Embryonic facial prominence (tissue), 1 donor: ENCODE results near the gene KCNIP4.

Source experiments
- DNase-seq: peaks from one replicate; pipeline ENCODE4 v3.0.0-alpha.2; 2016; ENCODE audit errors: extremely low spot score

KCNIP4 gene

DNA sequence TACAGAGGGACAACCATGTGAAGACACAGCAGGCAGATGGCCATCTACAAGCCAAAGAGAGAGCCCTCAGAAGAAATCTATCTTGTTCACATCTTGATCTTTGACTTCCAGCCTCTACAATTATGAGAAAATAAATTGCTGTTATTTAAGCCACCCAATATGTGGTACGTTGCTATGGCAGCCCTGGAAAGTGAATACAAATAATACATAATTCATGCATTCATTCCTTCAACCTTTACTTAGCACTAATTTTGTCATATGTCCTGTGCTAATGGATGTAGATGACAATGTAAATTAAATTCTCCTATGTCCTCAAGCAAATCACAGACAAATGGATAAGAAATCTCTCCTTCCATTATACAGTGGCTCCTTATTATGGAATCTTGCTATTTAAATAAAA is 886.7 kb downstream of the KCNIP4 start:
- DNase-seq, result no peak

DNA sequence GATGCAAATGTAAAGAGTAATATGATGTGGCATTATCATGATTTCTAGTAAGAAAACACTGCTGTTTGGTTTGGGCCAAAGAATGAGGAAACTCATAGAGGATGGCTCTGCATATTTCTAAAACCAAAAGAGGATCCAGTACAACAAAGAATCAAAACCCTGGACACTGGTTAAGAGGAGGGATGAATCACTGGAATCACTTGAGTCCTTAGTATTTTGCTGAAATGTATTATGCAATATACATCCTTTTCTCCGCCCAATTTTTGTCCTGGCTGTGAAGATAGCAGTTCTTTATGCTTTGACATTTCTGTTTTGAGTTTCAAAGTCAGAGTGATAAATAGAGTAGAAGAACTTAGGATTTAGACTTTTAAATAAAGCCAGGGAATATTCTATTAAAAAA is 902.4 kb downstream of the KCNIP4 start:
- no peak for DNase-seq

DNA sequence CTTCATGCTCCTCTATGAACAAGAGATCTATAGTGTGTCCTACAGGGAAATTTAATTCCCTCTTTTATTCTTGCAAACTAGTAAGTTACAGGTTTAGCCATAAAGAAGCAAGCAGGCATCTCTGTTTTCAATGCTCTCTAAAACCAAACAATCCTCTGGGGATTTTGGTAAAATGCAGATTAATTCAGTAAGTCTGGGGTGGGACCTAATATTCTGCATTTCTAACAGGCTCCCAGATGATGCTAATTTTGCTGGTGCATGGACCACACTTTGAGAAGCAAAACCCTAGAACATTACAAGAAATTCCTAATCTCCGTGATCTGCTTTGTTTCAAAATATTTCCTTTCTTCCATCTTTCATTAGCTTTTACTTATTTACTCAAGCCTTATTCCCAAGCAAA is 903.5 kb downstream of the KCNIP4 start:
- DNase-seq, result no peak

DNA sequence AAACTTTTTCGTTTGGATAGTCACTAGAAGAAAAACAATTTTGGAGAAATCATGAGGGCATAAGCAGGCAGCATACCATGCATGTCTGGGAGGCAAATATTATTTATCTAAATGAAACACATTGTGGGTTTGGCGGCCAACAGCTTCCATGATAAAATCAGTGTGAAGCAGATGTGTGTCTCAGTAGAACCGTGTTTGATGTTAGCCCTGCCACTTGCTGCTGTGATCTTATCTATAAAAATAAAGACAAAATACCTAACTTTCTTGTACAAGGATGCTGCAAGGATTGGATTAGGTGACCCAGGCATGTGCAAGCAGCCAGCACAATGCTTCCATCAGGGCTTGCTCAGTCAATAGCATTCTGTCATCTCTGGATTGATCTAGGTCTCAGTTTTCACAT is 906.9 kb downstream of the KCNIP4 start:
- DNase-seq, result no peak

DNA sequence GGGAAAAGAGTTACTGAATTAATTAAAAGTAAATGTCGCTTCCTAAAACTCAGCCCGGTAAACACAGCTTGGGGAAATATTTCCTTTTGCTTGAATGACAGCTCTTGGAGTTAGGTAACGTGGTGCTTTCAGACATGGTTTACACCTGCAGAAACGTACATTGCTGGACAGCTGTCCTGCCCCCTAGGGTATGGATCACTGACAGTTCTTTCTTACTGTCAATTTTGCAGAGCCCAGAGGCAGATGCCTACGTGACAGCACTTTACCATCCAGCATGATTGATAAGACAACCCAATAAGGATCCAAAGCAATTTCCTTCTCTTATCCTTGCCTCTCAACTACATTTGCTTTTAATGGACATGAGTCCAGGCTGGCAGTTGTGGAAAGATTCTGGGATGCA is 913.8 kb downstream of the KCNIP4 start:
- DNase-seq, result no peak

DNA sequence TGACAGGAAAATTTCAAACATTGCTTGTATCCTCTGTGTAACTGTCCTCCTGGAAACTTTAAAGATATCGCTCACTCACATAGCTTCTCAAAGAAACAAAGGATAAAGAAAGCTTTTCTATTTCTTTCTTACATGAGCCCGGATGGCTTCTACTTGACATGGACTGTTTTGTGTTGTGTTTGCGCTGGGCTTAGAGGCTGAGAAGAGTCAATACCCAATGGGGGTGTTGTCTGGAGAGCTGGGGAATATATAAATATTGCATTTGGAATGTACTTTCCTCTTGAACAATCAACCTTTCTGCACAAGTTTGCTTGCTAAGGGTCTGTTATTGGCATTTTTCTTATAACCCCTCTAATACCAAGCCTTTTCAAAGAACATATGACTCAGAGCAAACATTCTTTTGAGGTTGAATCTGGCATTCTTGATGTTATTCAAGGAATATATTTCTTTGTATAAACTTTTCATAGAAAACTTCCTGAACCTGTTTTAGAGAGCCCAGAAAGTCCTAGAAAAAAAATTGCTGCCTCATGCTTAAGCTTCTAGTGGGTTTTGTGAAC is 916.4 kb downstream of the KCNIP4 start:
- no peak for DNase-seq

DNA sequence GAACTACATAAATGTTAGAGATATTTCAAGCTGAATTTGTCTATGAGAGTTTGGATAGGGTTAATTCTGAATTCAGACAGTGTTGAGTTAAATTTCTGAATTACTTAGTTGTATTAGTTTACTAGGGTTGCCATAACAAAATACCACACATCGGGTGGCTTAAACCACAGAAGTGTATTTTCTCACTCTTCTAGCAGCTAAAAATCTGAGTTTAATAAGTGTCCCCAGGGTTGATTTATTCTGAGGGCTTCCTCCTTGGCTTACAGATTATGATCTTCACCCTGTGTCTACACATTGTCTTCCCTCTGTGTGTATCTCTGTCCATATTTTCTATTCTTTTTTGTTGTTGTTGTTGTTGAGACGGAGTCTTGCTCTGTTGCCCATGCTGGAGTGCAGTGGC is 929.8 kb downstream of the KCNIP4 start:
- no peak for DNase-seq

DNA sequence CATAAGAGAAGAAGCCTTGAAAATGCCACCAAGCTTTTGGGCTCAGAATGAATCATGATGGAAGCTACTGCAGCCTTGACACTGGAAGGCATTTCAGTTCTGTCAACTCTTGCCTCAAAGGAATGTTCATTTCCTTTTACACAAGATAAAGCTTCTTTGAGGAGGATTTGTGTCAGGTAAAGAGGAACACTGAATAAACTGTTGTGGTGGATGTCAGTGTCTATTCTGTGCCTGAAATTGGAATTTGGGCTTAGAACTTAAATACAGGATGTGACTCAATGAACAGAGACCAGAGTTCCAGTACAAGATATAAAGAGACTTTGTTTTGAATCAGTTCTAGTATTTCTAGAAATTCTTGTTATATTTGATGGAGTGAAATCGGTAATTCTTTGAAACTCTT is 935.1 kb downstream of the KCNIP4 start:
- DNase-seq, result no peak

DNA sequence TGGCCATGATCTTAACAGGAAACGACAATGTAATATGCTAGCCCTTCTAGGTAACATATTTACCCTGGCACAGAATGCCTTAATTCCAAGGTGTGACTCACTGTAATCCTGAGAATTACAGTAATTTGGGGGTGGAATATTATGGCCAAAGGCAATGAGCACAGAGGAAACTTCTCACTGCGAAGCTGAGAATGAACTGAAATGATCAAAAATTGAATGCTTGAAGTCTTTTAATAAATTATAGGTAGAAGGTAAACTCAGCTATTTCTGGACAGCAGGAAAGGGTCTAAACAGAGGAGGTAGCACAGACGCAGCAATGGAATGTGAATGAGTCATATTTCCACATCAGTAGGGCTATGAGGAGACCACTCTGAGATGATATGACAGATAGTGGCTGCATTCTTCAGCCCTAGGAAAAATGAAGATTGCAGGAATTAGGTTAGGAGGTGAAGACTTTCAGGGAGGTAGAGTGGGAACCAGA is 935.7 kb downstream of the KCNIP4 start:
- DNase-seq, result no peak

DNA sequence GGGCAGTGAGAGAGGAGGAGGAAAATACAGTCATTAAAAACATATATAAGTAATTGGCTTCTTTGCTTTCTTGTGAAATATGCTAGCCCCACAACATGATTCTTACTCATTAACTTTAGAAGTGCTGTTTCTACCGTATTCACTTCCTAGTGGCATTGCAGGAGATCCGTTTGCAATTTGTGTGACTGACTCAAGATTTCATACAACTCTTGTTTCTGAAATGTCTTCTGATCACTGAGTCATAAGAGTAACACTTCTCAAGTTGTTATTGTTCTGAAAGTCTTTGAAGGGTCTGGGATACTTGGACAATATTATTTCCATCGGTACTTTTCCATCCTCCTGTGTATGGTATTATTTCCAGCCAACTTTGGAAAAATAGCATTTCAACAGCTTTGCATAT is 937.5 kb downstream of the KCNIP4 start:
- no peak for DNase-seq

DNA sequence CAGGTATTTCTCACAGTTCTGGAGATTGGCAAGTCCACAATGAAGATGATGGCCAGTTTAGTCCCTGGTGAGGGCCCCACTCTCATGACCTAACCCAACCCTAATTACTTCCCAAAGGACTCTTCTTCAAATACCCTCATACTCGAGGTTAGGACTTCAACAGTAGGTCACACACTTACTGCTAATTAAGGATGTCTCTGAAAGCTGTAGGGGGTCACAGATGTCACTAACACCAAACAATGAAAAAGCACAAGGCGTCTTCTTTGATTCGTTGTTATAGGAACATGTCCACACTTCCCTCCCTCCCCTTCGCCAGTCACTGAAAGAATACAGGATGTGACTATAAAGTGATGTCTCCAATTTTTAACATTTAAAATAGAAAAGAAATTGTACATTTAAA is 938.6 kb downstream of the KCNIP4 start:
- DNase-seq, result no peak

DNA sequence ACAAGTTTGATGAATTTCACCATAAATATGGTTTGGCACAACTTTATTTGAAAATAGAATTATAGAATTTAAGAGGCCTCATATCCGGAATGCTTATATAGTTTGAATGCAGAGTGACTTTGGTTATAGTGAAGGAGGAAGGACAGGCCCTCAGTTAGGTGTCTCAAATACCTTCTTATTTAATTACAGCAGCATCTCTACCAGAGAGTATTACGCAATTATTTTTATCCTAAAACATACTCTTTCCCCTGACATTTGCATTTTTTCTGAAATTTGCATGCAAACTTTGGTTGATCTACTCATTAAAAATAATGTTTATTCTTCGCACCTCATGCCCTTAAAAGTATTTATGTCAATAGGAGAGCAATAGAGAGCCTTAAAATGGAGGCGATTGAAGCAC is 942.9 kb downstream of the KCNIP4 start:
- DNase-seq, result no peak

DNA sequence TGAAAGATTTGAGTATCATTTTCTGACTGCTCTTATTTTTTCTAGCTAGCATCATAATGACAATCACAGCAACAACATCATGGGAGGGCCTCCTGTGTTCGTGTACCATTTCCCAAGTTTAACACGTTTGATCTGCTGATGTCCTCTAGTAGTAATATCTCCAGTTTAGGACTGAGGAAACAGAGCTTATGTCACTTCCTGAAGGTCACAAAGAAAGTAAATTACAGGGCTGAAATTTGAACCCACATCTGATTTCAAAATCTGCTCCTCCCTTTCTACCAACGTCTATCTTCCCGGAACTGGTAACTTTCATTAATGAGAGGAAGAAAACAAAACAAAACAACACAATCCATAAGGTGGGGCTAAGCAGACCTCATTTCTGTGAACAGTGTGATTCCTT is 945.6 kb downstream of the KCNIP4 start:
- no peak for DNase-seq

DNA sequence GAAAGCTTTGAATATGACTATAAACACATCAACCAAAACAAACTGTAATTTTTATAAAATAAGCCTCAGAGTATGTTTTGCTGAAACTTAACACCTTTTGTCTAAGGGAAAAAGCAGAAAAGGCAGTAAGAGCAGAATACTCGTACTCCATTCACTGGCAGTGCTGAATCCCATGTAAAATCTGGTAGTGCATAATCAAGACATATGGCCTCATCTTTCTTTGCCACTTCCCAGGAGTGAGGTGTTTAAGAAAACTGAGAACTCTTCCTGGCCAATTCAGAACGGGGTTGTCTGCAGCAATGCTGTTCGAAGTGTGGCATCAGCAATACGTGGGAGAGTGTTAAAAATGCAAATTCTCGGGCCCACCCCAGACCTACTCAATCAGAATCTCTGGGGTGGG is 946.3 kb downstream of the KCNIP4 start:
- no peak for DNase-seq

DNA sequence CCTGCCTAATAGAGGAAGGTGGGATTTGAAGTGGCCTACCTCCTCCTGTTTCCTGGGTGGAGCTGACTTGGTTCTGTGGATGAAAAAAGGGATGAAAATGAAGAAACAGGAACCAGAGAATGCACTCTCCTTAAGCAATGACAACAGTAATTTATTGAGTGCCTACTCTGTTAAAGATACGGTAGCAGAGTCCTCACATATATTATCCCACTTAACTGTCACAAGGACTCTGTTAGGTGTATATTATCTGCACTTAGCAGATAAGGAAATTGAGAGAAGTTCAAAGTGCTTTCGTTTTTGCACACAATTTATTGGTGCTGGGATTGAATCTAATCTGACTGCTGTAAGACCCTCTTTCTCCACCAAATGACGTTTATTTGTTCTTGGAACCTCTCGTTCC is 947.1 kb downstream of the KCNIP4 start:
- no peak for DNase-seq

DNA sequence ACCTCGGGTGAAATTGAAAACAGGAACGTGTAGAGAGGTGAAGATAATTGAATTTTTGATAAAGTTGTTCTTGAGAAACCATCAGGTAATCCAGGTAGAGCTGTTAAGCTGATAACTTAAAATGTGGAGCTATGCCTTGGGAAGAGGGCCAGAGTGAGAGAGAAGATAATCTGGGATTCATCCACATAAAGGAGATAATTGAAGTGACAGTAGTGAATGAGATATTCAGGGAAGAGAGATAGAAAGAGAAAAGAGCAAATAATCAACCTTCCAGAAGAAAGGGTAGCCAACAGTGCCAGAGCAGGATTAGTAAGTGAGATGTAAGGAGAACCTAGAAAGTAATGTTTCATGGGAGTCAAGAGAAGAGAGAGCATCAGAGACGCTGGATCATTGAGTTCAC is 950.7 kb downstream of the KCNIP4 start:
- DNase-seq, result no peak

DNA sequence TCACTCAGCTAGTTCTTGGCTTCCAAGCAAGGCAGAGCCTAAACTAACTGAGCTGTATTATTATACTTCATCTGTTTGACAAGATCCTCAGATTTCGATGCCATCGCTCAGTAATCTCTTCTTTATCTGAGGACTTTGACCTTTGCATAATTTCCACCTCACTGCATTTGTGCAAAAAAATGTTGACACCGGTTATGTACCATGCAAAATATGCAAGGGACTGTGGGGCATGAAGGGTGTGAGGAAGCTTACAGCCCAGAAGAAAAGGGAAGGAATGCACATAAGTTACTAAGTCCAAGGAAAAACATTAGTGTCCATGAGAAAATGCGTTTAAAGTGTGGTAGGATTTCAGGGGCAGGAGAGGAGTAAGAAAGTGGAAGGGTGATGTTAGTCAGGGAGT is 953.0 kb downstream of the KCNIP4 start:
- DNase-seq, result no peak

DNA sequence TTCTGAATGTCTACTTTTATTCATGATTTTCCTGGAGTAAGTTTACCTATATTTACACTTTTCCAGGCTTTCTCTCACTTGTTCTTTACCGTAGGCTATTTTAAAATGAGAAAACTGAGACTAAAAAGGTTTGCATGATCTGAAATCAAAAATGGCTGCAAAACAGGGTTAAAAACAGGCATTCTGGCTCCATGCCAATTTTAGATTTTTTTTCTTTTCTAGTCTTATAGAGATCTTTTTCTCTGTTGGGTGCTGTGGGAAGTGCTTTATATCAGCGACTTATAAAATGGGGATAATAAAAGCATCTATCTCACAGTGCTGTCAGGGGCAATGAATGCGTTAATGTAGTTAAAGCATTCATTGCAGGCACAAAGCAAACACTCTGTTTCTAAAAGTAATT is 953.6 kb downstream of the KCNIP4 start:
- DNase-seq, result no peak

DNA sequence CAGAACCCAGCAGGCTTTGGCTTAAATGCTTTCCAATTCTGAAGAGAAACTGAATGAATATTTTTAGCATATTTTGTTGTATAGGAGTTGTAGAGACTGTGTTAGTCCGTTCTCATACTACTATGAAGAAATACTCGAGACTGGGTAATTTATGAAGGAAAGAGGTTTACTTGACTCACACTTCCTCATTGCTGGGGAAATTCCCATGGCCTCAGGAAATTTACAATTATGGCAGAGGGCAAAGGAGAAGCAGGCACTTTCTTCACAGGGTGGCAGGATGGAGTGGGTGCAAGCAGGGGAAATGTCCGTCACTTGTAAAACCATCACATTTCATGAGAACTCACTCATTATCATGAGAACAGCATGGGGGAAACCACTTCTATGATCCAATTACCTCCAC is 956.6 kb downstream of the KCNIP4 start:
- DNase-seq, result no peak

DNA sequence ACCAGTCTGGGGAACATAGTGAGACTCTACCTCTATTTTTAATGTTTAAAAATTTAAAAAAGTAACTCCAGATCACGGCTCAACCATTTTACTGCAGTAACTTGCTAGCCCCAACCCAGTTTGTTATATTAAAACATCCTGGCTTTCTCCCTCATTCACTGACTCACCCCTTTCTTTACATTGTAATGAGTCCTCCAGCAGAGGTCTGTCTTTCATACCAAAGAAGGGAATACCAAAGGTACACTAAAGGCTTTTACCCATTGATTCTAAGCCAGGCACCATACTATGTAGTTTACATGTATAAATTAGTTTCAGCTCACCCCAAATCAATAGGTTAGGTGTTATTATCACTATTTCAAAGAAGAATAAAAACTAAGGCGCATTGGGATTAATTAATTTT is 961.4 kb downstream of the KCNIP4 start:
- DNase-seq, result no peak

DNA sequence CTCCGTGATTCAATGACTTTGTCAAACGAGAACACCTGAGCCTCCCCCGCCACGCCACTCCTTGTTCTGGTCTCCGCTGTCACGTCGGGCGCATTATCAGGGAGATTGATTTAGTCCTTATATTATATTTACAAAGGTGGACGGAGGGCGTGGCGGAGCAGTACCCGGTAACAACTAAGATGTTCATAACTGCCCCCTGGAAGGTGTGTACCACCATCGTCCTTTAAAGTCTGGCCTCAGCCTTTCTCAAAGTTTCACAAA is 964.1 kb downstream of the KCNIP4 start:
- no peak for DNase-seq

DNA sequence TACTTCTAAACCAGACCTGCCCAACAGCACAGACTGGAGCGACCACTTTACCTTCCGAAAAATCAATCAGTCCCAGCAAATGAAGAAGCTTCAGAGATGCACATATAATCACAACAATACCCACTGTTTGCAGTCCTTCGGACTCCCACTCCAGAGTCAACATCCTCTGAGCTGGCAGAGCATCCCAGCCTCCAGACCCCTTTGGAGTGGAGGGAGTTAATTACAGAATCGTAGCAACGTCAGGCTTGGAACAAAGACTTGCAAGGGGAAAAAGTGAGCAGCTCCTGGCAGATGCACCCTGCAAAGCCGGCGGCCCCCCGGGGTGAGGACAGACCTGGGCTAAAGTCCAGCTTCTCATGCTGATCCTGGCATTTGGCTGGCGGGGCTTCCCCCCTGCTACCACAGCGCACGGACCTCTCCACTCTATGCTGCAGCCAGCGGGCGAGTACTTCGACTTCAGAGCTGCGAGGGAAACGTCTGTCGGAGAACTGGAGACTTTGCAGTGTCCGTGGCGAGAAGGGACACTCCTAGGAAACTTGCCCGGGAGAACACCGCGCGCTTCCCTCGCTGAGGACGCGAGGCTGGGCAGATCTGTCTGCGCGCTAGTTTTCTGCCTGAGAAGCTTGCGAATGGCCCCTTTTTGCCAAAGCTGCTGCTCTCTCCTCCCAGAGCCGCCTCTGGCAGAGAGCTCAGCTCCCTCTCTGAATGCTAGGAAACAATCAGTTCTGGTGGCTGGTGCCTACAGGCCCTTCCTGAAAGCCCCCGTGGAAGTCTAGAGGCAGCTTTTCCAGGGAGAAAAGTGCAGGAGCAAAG is 964.6 kb downstream of the KCNIP4 start:
- DNase-seq, result no peak

DNA sequence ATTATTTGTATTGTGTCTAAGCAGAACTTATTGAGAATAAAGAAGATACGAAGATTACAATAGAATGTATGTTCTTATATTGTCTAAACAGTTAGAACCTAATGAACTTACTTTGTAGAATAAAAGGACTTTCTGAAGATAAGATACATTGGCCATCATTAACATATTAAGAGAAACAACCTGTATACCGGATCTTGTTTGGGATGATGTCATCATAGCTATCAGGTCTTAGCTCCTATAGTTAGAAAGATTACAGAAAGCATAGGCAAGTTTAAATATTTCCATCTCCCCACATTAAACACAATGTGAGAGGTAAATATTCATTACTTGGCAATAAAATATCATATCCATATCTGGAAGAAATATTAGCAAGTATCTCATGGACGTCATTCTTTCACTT is 966.0 kb downstream of the KCNIP4 start:
- DNase-seq, result no peak

DNA sequence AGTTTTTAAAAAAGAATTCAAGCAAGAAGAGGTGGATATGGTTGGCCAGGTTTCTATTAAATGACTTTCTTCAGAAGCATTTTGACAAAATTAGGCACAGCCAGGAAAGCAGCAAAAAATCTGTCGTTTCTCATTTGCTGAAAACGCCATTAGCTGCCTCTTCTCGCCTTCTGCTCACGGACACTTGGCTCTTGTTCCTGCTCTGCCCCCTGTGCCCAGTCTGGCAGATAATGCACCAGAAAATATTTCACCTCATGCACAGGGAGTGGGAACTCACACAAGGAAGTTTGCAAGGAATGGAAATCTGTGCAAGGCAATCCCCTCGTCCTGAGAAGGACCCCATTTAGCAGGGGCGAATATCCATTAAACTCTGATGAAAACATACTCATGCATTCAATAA is 988.3 kb downstream of the KCNIP4 start:
- no peak for DNase-seq
